ENCODE data around the gene PROX1. TPM values are rescaled to one million over a fixed set of nuclear protein-coding genes. Genes with fewer than 3 reads are reported as not detected.

PROX1 gene
- total and polyA plus RNA-seq, 2 experiments from 2014 or later: under 0.01 to 0.20 TPM

DNA sequence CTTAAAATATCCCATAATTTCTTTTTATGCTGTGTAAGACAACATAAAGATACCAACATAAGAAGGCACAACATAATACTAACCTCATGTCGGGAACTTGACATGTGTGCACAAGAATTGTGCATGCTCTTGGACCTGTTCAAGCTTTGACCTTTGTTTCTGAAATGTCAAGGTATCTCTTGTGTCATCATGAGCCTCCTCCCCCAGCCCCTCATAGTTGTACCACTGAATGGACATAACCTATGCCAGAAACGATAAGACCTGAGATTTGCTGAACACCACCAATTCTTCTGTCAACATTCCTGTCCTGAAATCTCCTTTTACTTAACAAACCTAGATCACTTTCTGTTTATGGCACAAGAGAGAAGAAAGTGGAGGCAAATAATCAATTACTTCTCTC lies 29.4 kb upstream of the PROX1 start:
- no peaks in the 10 kb centered on the region for H3K27me3 ChIP-seq (replicated peaks; ENCODE audit: insufficient read depth)
- H4K20me1 ChIP-seq (ENCODE audit: insufficient read depth): no peaks in the 10 kb centered on the region
- in situ Hi-C loops (cut with MboI): no loop called here
- H3K4me1 ChIP-seq (ENCODE audit: insufficient read depth): no peaks in the 10 kb centered on the region
- no peaks in the 10 kb centered on the region for H3K9me2 ChIP-seq (ENCODE audit: insufficient read depth)
- no peak overlapping the region for H3K4me3 ChIP-seq
- TF ChIP-seq EZH2 (IDR thresholded peaks at IDR 0.05; ENCODE audit: insufficient read depth, poor library complexity, severe bottlenecking) (no peak), EZH2phosphoT487 (IDR thresholded peaks at IDR 0.05; ENCODE audit: insufficient read depth, low read depth) (no peak)
- no peaks in the 10 kb centered on the region for H3F3A ChIP-seq (ENCODE audit: insufficient read depth)
- WGBS, 2 experiments (ENCODE audit: low coverage in 1 of 2, low lambda C conversion rate in 2 of 2, missing lambda C conversion rate in 2 of 2): 35 to 58% methylated on average over 2 of the region's 2 CpGs
- no peak overlapping the region for H2AFZ ChIP-seq
- no peak overlapping the region for H3K9ac ChIP-seq
- H3K36me3 ChIP-seq (ENCODE audit: low read depth): no peaks in the 10 kb centered on the region
- DNase-seq: no peak
- no peaks in the 10 kb centered on the region for H3K79me2 ChIP-seq (ENCODE audit: insufficient read depth)
- no peak overlapping the region for H3K4me2 ChIP-seq (ENCODE audit: unreplicated experiment)
- no peak overlapping the region for H3K27ac ChIP-seq
- no peaks in the 10 kb centered on the region for H3K9me3 ChIP-seq (ENCODE audit: low read depth)

DNA sequence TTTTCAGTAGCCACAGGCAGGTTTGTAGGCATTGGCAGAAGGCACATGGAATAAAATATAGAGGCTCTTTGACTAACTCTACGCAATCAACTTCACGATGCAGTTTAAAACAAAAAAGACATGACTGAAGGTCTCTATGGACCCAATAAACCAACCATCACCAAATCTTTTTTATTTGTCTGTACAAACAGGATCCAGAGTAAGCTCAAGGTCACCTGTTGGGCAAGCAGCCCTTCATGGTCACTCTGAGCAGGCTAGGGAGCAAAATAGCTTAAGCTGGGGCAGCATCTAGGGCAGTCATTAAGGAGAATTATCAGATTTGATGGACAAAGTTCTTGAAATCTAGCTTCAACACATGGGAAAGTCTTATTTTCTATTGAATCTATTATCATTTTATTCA lies 26.8 kb upstream of the PROX1 start:
- H3K27me3 ChIP-seq (replicated peaks; ENCODE audit: insufficient read depth): no peaks in the 10 kb centered on the region
- 28 to 30% methylated on average over 2 of the region's 2 CpGs for WGBS, 2 experiments (ENCODE audit: low coverage in 1 of 2, low lambda C conversion rate in 2 of 2, missing lambda C conversion rate in 2 of 2)
- no peak overlapping the region for H2AFZ ChIP-seq
- no peak for DNase-seq
- H3F3A ChIP-seq (ENCODE audit: insufficient read depth): no peaks in the 10 kb centered on the region
- no peaks in the 10 kb centered on the region for H3K9me3 ChIP-seq (ENCODE audit: low read depth)
- no peaks in the 10 kb centered on the region for H4K20me1 ChIP-seq (ENCODE audit: insufficient read depth)
- in situ Hi-C loops (cut with MboI): no loop called here
- no peak overlapping the region for H3K4me3 ChIP-seq
- no peaks in the 10 kb centered on the region for H3K79me2 ChIP-seq (ENCODE audit: insufficient read depth)
- H3K9ac ChIP-seq: no peak overlapping the region
- no peak overlapping the region for H3K27ac ChIP-seq
- H3K4me2 ChIP-seq (ENCODE audit: unreplicated experiment): no peak overlapping the region
- H3K9me2 ChIP-seq (ENCODE audit: insufficient read depth): no peaks in the 10 kb centered on the region
- no peaks in the 10 kb centered on the region for H3K4me1 ChIP-seq (ENCODE audit: insufficient read depth)
- no peaks in the 10 kb centered on the region for H3K36me3 ChIP-seq (ENCODE audit: low read depth)
- no peak for TF ChIP-seq EZH2phosphoT487 (IDR thresholded peaks at IDR 0.05; ENCODE audit: insufficient read depth, low read depth)
- no peak for TF ChIP-seq EZH2 (IDR thresholded peaks at IDR 0.05; ENCODE audit: insufficient read depth, poor library complexity, severe bottlenecking)

DNA sequence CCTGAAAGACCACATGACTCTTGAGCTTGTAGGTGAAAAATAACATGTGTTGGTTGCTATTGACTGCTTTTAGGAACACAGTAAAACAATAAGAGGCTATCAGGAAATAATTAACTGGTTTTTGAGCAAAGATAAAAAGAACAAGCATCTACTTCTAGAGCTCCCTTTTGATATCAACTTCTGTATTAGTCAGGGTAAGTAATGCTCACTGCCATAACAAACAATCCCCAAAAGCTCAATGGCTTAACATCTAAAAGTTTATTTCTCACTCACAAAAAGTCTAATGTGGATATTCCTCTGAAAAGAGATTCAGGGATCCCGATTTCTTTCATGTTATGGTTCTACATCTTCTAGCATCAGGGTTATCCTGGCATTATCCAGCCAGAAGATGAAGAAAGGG lies 25.3 kb upstream of the PROX1 start:
- Histone ChIP-seq H3K4me3 (no peak overlapping the region), H4K20me1 (ENCODE audit: insufficient read depth) (no peaks in the 10 kb centered on the region), H3K36me3 (ENCODE audit: low read depth) (no peaks in the 10 kb centered on the region), H3K4me2 (ENCODE audit: unreplicated experiment) (no peak overlapping the region), H3K27ac (no peak overlapping the region), H3F3A (ENCODE audit: insufficient read depth) (no peaks in the 10 kb centered on the region), H3K79me2 (ENCODE audit: insufficient read depth) (no peaks in the 10 kb centered on the region), H3K9me2 (ENCODE audit: insufficient read depth) (no peaks in the 10 kb centered on the region), H3K9me3 (ENCODE audit: low read depth) (no peaks in the 10 kb centered on the region), H2AFZ (no peak overlapping the region), H3K27me3 (replicated peaks; ENCODE audit: insufficient read depth) (no peaks in the 10 kb centered on the region), H3K4me1 (ENCODE audit: insufficient read depth) (no peaks in the 10 kb centered on the region), H3K9ac (no peak overlapping the region)
- 16 to 20% methylated on average over 1 of the region's 1 CpG for WGBS, 2 experiments (ENCODE audit: low coverage in 1 of 2, low lambda C conversion rate in 2 of 2, missing lambda C conversion rate in 2 of 2)
- no peak for DNase-seq
- TF ChIP-seq EZH2phosphoT487 (IDR thresholded peaks at IDR 0.05; ENCODE audit: insufficient read depth, low read depth) (no peak), EZH2 (IDR thresholded peaks at IDR 0.05; ENCODE audit: insufficient read depth, poor library complexity, severe bottlenecking) (no peak)
- in situ Hi-C loops (cut with MboI): no loop called here

DNA sequence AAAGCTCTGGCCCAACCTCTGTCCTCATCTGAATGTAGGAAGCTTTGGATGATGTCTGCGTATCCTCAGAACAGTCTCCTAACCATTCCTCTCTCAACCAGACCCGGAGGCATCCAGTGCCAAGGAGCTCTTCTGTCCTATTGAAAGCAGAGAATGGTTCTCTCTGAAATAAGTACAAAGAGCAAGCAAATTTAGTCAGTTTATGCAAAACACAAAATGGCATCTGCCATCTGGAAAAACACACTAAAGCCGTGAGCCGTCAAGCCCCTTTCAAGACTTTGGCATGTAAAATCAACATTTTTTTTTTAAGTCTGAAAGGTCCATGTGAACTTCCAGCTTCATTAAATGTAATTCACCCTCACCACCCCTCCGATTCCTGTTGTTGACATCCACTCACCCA lies 21.7 kb upstream of the PROX1 start:
- no peaks in the 10 kb centered on the region for H3K9me2 ChIP-seq (ENCODE audit: insufficient read depth)
- H3K4me3 ChIP-seq: no peak overlapping the region
- no peak overlapping the region for H2AFZ ChIP-seq
- TF ChIP-seq EZH2phosphoT487 (IDR thresholded peaks at IDR 0.05; ENCODE audit: insufficient read depth, low read depth) (no peak), EZH2 (IDR thresholded peaks at IDR 0.05; ENCODE audit: insufficient read depth, poor library complexity, severe bottlenecking) (no peak)
- no peaks in the 10 kb centered on the region for H3F3A ChIP-seq (ENCODE audit: insufficient read depth)
- no peak overlapping the region for H3K9ac ChIP-seq
- no peak for DNase-seq
- H3K27ac ChIP-seq: no peak overlapping the region
- in situ Hi-C loops (cut with MboI): no loop called here
- H3K9me3 ChIP-seq (ENCODE audit: low read depth): no peaks in the 10 kb centered on the region
- H3K4me1 ChIP-seq (ENCODE audit: insufficient read depth): no peaks in the 10 kb centered on the region
- no peaks in the 10 kb centered on the region for H3K36me3 ChIP-seq (ENCODE audit: low read depth)
- no peaks in the 10 kb centered on the region for H3K79me2 ChIP-seq (ENCODE audit: insufficient read depth)
- WGBS, 2 experiments (ENCODE audit: low coverage in 1 of 2, low lambda C conversion rate in 2 of 2, missing lambda C conversion rate in 2 of 2): 15 to 29% methylated on average over 5 of the region's 5 CpGs
- H4K20me1 ChIP-seq (ENCODE audit: insufficient read depth): no peaks in the 10 kb centered on the region
- H3K27me3 ChIP-seq (replicated peaks; ENCODE audit: insufficient read depth): no peaks in the 10 kb centered on the region
- no peak overlapping the region for H3K4me2 ChIP-seq (ENCODE audit: unreplicated experiment)
